HFFc6 (cell line): Measurements from ENCODE around the gene CYS1. TPM values are rescaled to one million over a fixed set of nuclear protein-coding genes. Genes with fewer than 3 reads are reported as not detected.

Experiments
- total RNA-seq, 6 experiments: library from RNA; stranded (reverse); fragmentation: NEBNext Ultra II Directional; extraction: Animal tissue kit (Norgen Biotek cat#: 25700); gene quantifications; 2 replicates in 1 of 6; 3 replicates in 5 of 6; pipeline ENCODE4 v1.2.3, GENCODE V29; 2021

The CYS1 gene
- total RNA-seq, 6 experiments from 2014 or later: 0.24 to 2.0 (median 1.4) TPM

Other genes starting within 250 kb of the CYS1 start
- 10 to 100 TPM; 17.3 to 24.0 (median 22.3) TPM for gene TAF1B, start 236.9 kb downstream of the CYS1 start, total RNA-seq
- gene GRHL1, start 128.7 kb downstream of the CYS1 start, total RNA-seq: under 1 TPM; 0.46 to 0.76 (median 0.59) TPM
- 1 to 10 TPM; 2.8 to 3.9 (median 3.6) TPM for gene KLF11, start 36.9 kb downstream of the CYS1 start, total RNA-seq
- gene RRM2, start 42.3 kb upstream of the CYS1 start, total RNA-seq: 100 to 1,000 TPM in 5 of 6 experiments, 10 to 100 TPM in 1; 76.4 to 179 (median 158) TPM
- gene HPCAL1, start 222.5 kb upstream of the CYS1 start, total RNA-seq: 10 to 100 TPM; 36.3 to 60.3 (median 57.2) TPM